Measurements from ENCODE around the gene P2RX3.

P2RX3 gene

DNA sequence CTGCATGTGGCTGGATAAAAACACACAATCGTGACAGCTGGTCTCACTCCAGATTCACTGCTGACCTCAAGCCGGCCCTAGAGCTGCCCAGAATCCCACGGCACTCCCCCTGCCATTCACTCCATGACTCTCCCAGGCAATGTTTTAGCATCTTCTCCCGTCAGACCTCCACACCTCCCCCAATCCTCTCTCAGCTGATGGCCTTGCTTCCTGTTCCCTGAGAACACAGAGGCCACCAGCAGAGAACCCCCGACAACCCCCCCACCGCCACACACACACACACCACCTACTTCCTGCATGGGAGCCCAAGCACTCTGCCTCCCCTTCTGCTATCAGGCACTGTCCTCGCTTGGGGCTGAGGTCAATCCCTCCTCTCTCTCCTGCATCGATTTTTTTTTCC lies 22.7 kb upstream of the P2RX3 start:
- no peak overlapping the region for H3K9ac ChIP-seq (ENCODE audit: low read depth, low read length)
- H3K79me2 ChIP-seq (ENCODE audit: insufficient read depth, low read length), result no peaks in the 10 kb centered on the region
- no peak overlapping the region for H3K4me3 ChIP-seq (ENCODE audit: low read depth in 1 of 2, low read length in 2 of 2)
- DNase-seq, result peak; percentile 56
- H3K9me3 ChIP-seq (ENCODE audit: insufficient read depth, low read length, severe bottlenecking), result no peaks in the 10 kb centered on the region
- H4K20me1 ChIP-seq (ENCODE audit: insufficient read depth, low read length), result peaks cover 6% of the 10 kb centered on the region
- peaks cover 58% of the 10 kb centered on the region for H3K36me3 ChIP-seq (ENCODE audit: insufficient read depth, low read length)
- peaks cover 17% of the 10 kb centered on the region for H3K4me1 ChIP-seq (ENCODE audit: insufficient read depth, low read length)
- no peak overlapping the region for H3K4me2 ChIP-seq (ENCODE audit: insufficient read depth, low read length)
- H3K27ac ChIP-seq (ENCODE audit: low read length), result no peak overlapping the region
- H2AFZ ChIP-seq (ENCODE audit: low read depth, low read length), result no peak overlapping the region
- H3K27me3 ChIP-seq (ENCODE audit: insufficient read depth, low read length, poor library complexity), result no peaks in the 10 kb centered on the region
- TF ChIP-seq EZH2 (IDR thresholded peaks at IDR 0.05; ENCODE audit: borderline replicate concordance, low read depth, low read length, severe bottlenecking), result no peak
- no peak for ATAC-seq (ENCODE audit: insufficient read depth, low read depth)

DNA sequence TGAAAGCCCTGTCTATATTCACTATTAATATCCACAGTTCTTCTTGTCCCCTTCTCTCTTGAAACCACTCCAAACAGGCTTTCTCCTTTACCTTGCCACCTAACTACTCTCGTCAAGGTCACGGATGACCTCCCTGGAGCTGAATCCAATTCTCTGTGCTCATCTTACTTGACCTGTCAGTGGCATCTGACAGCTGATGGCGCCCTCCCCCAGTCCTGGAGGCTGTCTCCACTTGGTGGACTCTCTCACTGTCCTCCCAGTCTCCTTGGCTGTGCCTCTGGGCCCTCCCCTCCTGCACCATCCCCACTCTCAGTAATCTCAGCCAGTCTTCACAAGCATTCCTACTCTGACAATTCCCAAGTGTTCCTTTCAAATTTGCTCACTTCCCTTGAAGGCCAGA lies 22.1 kb upstream of the P2RX3 start:
- TF ChIP-seq EZH2 (IDR thresholded peaks at IDR 0.05; ENCODE audit: borderline replicate concordance, low read depth, low read length, severe bottlenecking), result no peak
- TF ChIP-seq, protein P1, sequence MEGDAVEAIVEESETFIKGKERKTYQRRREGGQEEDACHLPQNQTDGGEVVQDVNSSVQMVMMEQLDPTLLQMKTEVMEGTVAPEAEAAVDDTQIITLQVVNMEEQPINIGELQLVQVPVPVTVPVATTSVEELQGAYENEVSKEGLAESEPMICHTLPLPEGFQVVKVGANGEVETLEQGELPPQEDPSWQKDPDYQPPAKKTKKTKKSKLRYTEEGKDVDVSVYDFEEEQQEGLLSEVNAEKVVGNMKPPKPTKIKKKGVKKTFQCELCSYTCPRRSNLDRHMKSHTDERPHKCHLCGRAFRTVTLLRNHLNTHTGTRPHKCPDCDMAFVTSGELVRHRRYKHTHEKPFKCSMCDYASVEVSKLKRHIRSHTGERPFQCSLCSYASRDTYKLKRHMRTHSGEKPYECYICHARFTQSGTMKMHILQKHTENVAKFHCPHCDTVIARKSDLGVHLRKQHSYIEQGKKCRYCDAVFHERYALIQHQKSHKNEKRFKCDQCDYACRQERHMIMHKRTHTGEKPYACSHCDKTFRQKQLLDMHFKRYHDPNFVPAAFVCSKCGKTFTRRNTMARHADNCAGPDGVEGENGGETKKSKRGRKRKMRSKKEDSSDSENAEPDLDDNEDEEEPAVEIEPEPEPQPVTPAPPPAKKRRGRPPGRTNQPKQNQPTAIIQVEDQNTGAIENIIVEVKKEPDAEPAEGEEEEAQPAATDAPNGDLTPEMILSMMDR (IDR thresholded peaks at IDR 0.05; ENCODE audit: borderline replicate concordance, extremely low read depth, low read length, poor library complexity, severe bottlenecking), result no peak
- Histone ChIP-seq H3K9me3 (ENCODE audit: insufficient read depth, low read length, severe bottlenecking) (no peaks in the 10 kb centered on the region), H3K9ac (ENCODE audit: low read depth, low read length) (no peak overlapping the region), H3K27ac (ENCODE audit: low read length) (no peak overlapping the region), H3K27me3 (ENCODE audit: insufficient read depth, low read length, poor library complexity) (no peaks in the 10 kb centered on the region), H3K4me3 (ENCODE audit: low read depth in 1 of 2, low read length in 2 of 2) (no peak overlapping the region), H3K36me3 (ENCODE audit: insufficient read depth, low read length) (peaks cover 58% of the 10 kb centered on the region), H2AFZ (ENCODE audit: low read depth, low read length) (no peak overlapping the region), H3K79me2 (ENCODE audit: insufficient read depth, low read length) (no peaks in the 10 kb centered on the region), H4K20me1 (ENCODE audit: insufficient read depth, low read length) (peaks cover 6% of the 10 kb centered on the region), H3K4me2 (ENCODE audit: insufficient read depth, low read length) (no peak overlapping the region), H3K4me1 (ENCODE audit: insufficient read depth, low read length) (peaks cover 12% of the 10 kb centered on the region)
- no peak for DNase-seq
- no peak for ATAC-seq (ENCODE audit: insufficient read depth, low read depth)

DNA sequence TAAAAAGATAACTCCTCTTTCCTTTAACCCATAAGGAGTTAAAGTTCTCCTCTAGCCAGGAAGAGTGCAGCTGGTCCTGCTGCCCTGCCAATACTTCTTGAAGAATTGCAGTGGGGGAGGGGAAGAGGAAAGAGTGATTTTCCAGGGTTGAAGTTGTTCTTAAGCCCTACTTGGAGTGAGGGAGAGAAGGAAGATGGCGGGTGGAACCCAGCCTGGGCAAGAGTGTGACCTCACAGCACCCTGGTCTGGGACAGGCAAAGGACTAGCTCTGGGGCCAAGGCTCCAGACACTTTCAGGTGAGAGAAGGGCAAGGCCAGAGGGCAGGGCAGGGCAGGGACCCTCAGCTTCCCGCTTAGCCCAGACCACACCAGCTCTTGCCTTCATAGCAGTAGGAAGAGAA lies 20.0 kb upstream of the P2RX3 start:
- no peak for TF ChIP-seq EZH2 (IDR thresholded peaks at IDR 0.05; ENCODE audit: borderline replicate concordance, low read depth, low read length, severe bottlenecking)
- TF ChIP-seq, protein P1 (IDR thresholded peaks at IDR 0.05; ENCODE audit: borderline replicate concordance, extremely low read depth, low read length, poor library complexity, severe bottlenecking), result no peak
- peaks cover 17% of the 10 kb centered on the region for H4K20me1 ChIP-seq (ENCODE audit: insufficient read depth, low read length)
- ATAC-seq (ENCODE audit: insufficient read depth, low read depth) (no peak), DNase-seq (no peak)
- no peaks in the 10 kb centered on the region for H3K27me3 ChIP-seq (ENCODE audit: insufficient read depth, low read length, poor library complexity)
- no peaks in the 10 kb centered on the region for H3K9me3 ChIP-seq (ENCODE audit: insufficient read depth, low read length, severe bottlenecking)
- H2AFZ ChIP-seq (ENCODE audit: low read depth, low read length), result no peak overlapping the region
- peaks cover 13% of the 10 kb centered on the region; the same call in 1 of the 2 replicates for H3K4me1 ChIP-seq (ENCODE audit: insufficient read depth, low read length)
- H3K27ac ChIP-seq (ENCODE audit: low read length), result no peak overlapping the region
- H3K79me2 ChIP-seq (ENCODE audit: insufficient read depth, low read length), result peaks cover 8% of the 10 kb centered on the region; the same call in 1 of the 2 replicates
- H3K4me3 ChIP-seq (ENCODE audit: low read depth in 1 of 2, low read length in 2 of 2), result no peak overlapping the region
- H3K4me2 ChIP-seq (ENCODE audit: insufficient read depth, low read length), result no peak overlapping the region
- H3K9ac ChIP-seq (ENCODE audit: low read depth, low read length), result no peak overlapping the region
- peaks cover 52% of the 10 kb centered on the region for H3K36me3 ChIP-seq (ENCODE audit: insufficient read depth, low read length)

DNA sequence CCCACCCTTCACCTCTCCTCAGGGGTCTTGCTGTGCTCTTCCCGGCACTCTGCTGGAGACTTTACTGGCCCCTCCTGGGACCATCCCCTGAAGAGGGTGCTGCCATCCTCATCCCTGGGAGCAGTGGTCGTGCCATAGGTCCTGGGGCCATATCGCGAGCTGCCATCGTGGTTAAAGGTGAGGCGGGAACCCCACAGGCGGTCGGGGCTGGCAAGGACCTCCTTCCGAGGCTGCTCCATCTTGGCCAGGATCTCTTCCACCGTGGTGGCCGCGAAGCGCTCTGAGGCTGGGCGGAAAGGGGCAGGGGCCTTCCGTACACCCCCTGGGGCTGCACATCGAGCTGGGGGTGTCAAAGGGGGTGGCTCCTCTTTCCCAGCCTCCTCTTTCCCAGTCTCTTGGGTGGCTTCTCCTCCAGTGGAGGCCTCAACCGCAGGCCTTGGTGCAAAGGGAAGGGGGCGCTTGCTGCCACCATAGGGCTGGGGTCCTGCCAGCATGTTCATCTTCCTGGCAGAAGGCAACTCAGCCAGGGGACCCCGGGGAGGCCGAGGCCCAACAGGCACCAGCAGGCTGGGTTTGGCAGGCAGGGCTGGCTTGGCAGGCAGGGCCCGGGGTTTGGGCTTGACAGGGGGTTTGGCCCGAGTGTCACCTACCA lies 18.0 kb upstream of the P2RX3 start:
- H3K4me3 ChIP-seq (ENCODE audit: low read depth in 1 of 2, low read length in 2 of 2), result no peak overlapping the region
- DNase-seq, result no peak
- peaks cover 37% of the 10 kb centered on the region for H3K36me3 ChIP-seq (ENCODE audit: insufficient read depth, low read length)
- peaks cover 22% of the 10 kb centered on the region for H4K20me1 ChIP-seq (ENCODE audit: insufficient read depth, low read length)
- H3K9me3 ChIP-seq (ENCODE audit: insufficient read depth, low read length, severe bottlenecking), result no peaks in the 10 kb centered on the region
- H2AFZ ChIP-seq (ENCODE audit: low read depth, low read length), result no peak overlapping the region
- ATAC-seq (ENCODE audit: insufficient read depth, low read depth), result no peak
- H3K27ac ChIP-seq (ENCODE audit: low read length), result no peak overlapping the region
- TF ChIP-seq, protein P1 (IDR thresholded peaks at IDR 0.05; ENCODE audit: borderline replicate concordance, extremely low read depth, low read length, poor library complexity, severe bottlenecking), result no peak
- TF ChIP-seq EZH2 (IDR thresholded peaks at IDR 0.05; ENCODE audit: borderline replicate concordance, low read depth, low read length, severe bottlenecking), result no peak
- no peaks in the 10 kb centered on the region for H3K27me3 ChIP-seq (ENCODE audit: insufficient read depth, low read length, poor library complexity)
- H3K4me1 ChIP-seq (ENCODE audit: insufficient read depth, low read length), result peaks cover 25% of the 10 kb centered on the region
- H3K4me2 ChIP-seq (ENCODE audit: insufficient read depth, low read length), result no peak overlapping the region
- no peak overlapping the region for H3K9ac ChIP-seq (ENCODE audit: low read depth, low read length)
- peaks cover 17% of the 10 kb centered on the region for H3K79me2 ChIP-seq (ENCODE audit: insufficient read depth, low read length)
